Lung (tissue), 12 donors: ENCODE data around the gene MBNL3. TPM values are rescaled to one million over a fixed set of nuclear protein-coding genes. Genes with fewer than 3 reads are reported as not detected.

Experiments
- ATAC-seq: fragments of 200-7000 bp; cut with Tn5 transposase; one replicate; pipeline ENCODE4 v1.9.1; 2020; ENCODE audit warnings: moderate number of reproducible peaks; ENCODE audit not compliant: insufficient read depth, low FRiP score
- DNase-seq, 3 donors: peaks; one replicate each; pipeline ENCODE4 v3.0.0-alpha.2; 2013 to 2017
- H3K27ac ChIP-seq, 2 donors: one replicate each; pipeline ENCODE4 v1.5.1; 2013; ENCODE audit warnings: mild to moderate bottlenecking in 2 of 2, moderate library complexity in 2 of 2, control low read depth in 1 of 2, inconsistent platforms in 1 of 2, low read depth in 1 of 2, low read length in 1 of 2
- H3K27me3 ChIP-seq, 3 donors: one replicate each; pipeline ENCODE4 v1.5.1; 2013; ENCODE audit warnings: low read length in 2 of 3; ENCODE audit not compliant: control insufficient read depth in 3 of 3, insufficient read depth in 3 of 3
- H3K36me3 ChIP-seq, 4 donors: one replicate each; pipeline ENCODE4 v1.5.1; 2013; ENCODE audit warnings: low read length in 4 of 4, mild to moderate bottlenecking in 1 of 4, moderate library complexity in 1 of 4; ENCODE audit not compliant: control insufficient read depth in 4 of 4, insufficient read depth in 4 of 4
- H3K4me1 ChIP-seq, 5 donors: one replicate each; pipeline ENCODE4 v1.5.1; 2013; ENCODE audit warnings: low read length in 5 of 5, mild to moderate bottlenecking in 2 of 5, moderate library complexity in 1 of 5; ENCODE audit not compliant: control insufficient read depth in 5 of 5, insufficient read depth in 5 of 5
- H3K4me3 ChIP-seq: one replicate; pipeline ENCODE4 v1.5.1; 2013; ENCODE audit warnings: mild to moderate bottlenecking, control low read depth, moderate library complexity
- H3K9ac ChIP-seq, 2 donors: one replicate each; pipeline ENCODE4 v1.5.1; 2013; ENCODE audit warnings: low read length in 2 of 2, control low read depth in 1 of 2; ENCODE audit not compliant: insufficient read depth in 1 of 2
- H3K9me3 ChIP-seq, 4 donors: one replicate each; pipeline ENCODE4 v1.5.1; 2013; ENCODE audit warnings: low read length in 3 of 4, mild to moderate bottlenecking in 1 of 4, moderate library complexity in 1 of 4; ENCODE audit not compliant: control insufficient read depth in 4 of 4, insufficient read depth in 3 of 4
- CTCF ChIP-seq: IDR thresholded peaks from 2 replicates; pipeline ENCODE4 v1.5.1; 2012; ENCODE audit warnings: mild to moderate bottlenecking; ENCODE audit errors: control extremely low read depth, extremely low read depth
- WGBS, 2 donors: extraction: QIAGEN DNeasy Blood & Tissue Kit; methylation state at CpG; one replicate each; pipeline ENCODE4 v1.1.7; 2013; 5-methylcytosine and 5-hydroxymethylcytosine counted together
- polyA plus RNA-seq, 2 donors: library from polyadenylated mRNA; stranded (reverse); fragments of 200-250 nt; gene quantifications; one replicate each; pipeline ENCODE4 v1.2.1, GENCODE V29; 2013
- total RNA-seq, 2 donors: library from RNA; depleted of rRNA in 1 of 2; stranded (reverse); fragments of >200 nt in 1 of 2; gene quantifications; one replicate each; pipeline ENCODE4 v1.2.1, GENCODE V29; 2014 to 2021
- donor health status: control.
- donor health status: control.
- donor health status: Bipolar disorder and iron deficiency.
- donor health status: healthy.
- donor health status: DM: yes; HTN: yes; CAD: no.

The MBNL3 gene
- total and polyA plus RNA-seq, 4 donors: 2.1 to 27.2 (median 11.1) TPM

GRCh38 chrX:132497432-132497831, 8.6 kb upstream of the MBNL3 start:
- Histone ChIP-seq H3K9ac (no peak overlapping the region), H3K9me3 (no peaks in the 10 kb centered on the region), H3K4me1 (no peaks in the 10 kb centered on the region), H3K4me3 (no peak overlapping the region), H3K36me3 (no peaks in the 10 kb centered on the region), H3K27me3 (peaks cover 0 to 32% (median 29%) of the 10 kb centered on the region in 3 donors), H3K27ac (no peak overlapping the region)
- no peak for DNase-seq
- no peak for TF ChIP-seq CTCF
- 68 to 93% methylated on average over 2 of the region's 2 CpGs for WGBS, 2 donors
- no peak for ATAC-seq

GRCh38 chrX:132493095-132493494, 4.3 kb upstream of the MBNL3 start:
- Histone ChIP-seq H3K9me3 (no peaks in the 10 kb centered on the region), H3K27me3 (peaks cover 0 to 33% (median 23%) of the 10 kb centered on the region in 3 donors), H3K9ac (no peak overlapping the region), H3K27ac (no peak overlapping the region), H3K4me1 (peaks cover 0 to 5% (median 0%) of the 10 kb centered on the region in 5 donors), H3K4me3 (no peak overlapping the region), H3K36me3 (no peaks in the 10 kb centered on the region)
- WGBS, 2 donors: 52 to 89% methylated on average over 1 of the region's 1 CpG
- DNase-seq (no peak), ATAC-seq (no peak)
- no peak for TF ChIP-seq CTCF

- H3K9me3 ChIP-seq: no peaks in the 10 kb centered on the region
- H3K27me3 ChIP-seq: peaks cover 0 to 29% (median 23%) of the 10 kb centered on the region in 3 donors
- ATAC-seq (no peak), DNase-seq (no peak)
- H3K9ac ChIP-seq: no peak overlapping the region
- no peak overlapping the region for H3K4me3 ChIP-seq
- no peak for TF ChIP-seq CTCF
- H3K27ac ChIP-seq: no peak overlapping the region
- H3K4me1 ChIP-seq: peaks cover 0 to 16% (median 0%) of the 10 kb centered on the region in 5 donors
- no peaks in the 10 kb centered on the region for H3K36me3 ChIP-seq
- WGBS, 2 donors: 49 to 67% methylated on average over 3 of the region's 3 CpGs
Observed at GRCh38 chrX:132491191-132491590, 2.4 kb upstream of the MBNL3 start.
